ENCODE measurements around the gene NCOA3. TPM values are rescaled to one million over a fixed set of nuclear protein-coding genes. Genes with fewer than 3 reads are reported as not detected.

NCOA3 gene
- total and polyA plus RNA-seq, 2 of the 8 experiments (the other 6 are each of a cell fraction or from before 2014, with no cell fraction given): 7.9 to 24.7 TPM

GRCh38 chr20:47466704-47467459 is 34.8 kb upstream of the NCOA3 start:
- Histone ChIP-seq H2BK20ac (ENCODE audit: low read length) (no peak overlapping the region), H2AK5ac (ENCODE audit: low read depth, low read length) (no peak overlapping the region), H4K20me1 (replicated peaks in 1 of 2; ENCODE audit: control insufficient read depth in 1 of 2, insufficient read depth in 2 of 2, low read length in 2 of 2) (no peaks in the 10 kb centered on the region), H3K23ac (ENCODE audit: insufficient read length) (no peak overlapping the region), H3K79me1 (ENCODE audit: low read depth, low read length) (no peaks in the 10 kb centered on the region), H3K79me2 (ENCODE audit: control insufficient read depth in 1 of 2, insufficient read depth in 2 of 2, low read length in 2 of 2) (no peaks in the 10 kb centered on the region), H3K4me1 (replicated peaks in 1 of 4; ENCODE audit: control insufficient read depth in 3 of 4, insufficient read depth in 4 of 4, low read length in 3 of 4) (peaks cover 0 to 3% (median 0%) of the 10 kb centered on the region in 4 experiments; a peak in 1 of 7 replicates), H3K27ac (ENCODE audit: low read depth, low read length) (no peak overlapping the region), H2BK12ac (ENCODE audit: low read depth, low read length) (no peak overlapping the region), H3K56ac (replicated peaks; ENCODE audit: insufficient read length, low read depth, low read length) (no peak overlapping the region), H3K27me3 (replicated peaks in 1 of 4; ENCODE audit: control insufficient read depth in 3 of 4, extremely low read depth in 1 of 4, insufficient read depth in 3 of 4, low read length in 3 of 4) (no peaks in the 10 kb centered on the region), H3K4ac (replicated peaks; ENCODE audit: insufficient read length, low read depth, low read length) (no peak overlapping the region), H4K8ac (ENCODE audit: extremely low read depth, insufficient read depth, low read length) (no peak overlapping the region), H3K36me3 (ENCODE audit: control insufficient read depth in 2 of 4, insufficient read depth in 4 of 4, low read length in 3 of 4) (no peaks in the 10 kb centered on the region), H3K4me3 (ENCODE audit: extremely low read depth in 1 of 4, insufficient read depth in 2 of 4, low read depth in 3 of 4, low read length in 4 of 4) (no peak overlapping the region), H3K9me3 (ENCODE audit: insufficient read depth in 2 of 2, low read depth in 1 of 2, low read length in 1 of 2) (no peaks in the 10 kb centered on the region), H3K4me2 (ENCODE audit: insufficient read depth in 1 of 2, low read depth in 2 of 2, low read length in 2 of 2) (no peak overlapping the region), H3K9ac (replicated peaks in 1 of 4; ENCODE audit: extremely low read depth in 1 of 4, low read depth in 3 of 4, low read length in 3 of 4) (no peak overlapping the region), H2BK15ac (ENCODE audit: low read length) (no peak overlapping the region), H2AFZ (ENCODE audit: low read length) (peak overlapping the region; percentile 36; the same call in 1 of the 2 replicates), H2BK120ac (replicated peaks; ENCODE audit: low read depth, low read length) (no peak overlapping the region), H3K23me2 (ENCODE audit: low read depth, low read length) (no peaks in the 10 kb centered on the region), H4K91ac (replicated peaks; ENCODE audit: insufficient read length, low read length) (no peak overlapping the region), H3K18ac (ENCODE audit: extremely low read depth, low read length) (no peak overlapping the region), H2BK5ac (ENCODE audit: low read depth, low read length) (no peak overlapping the region), H4K5ac (ENCODE audit: insufficient read length, low read depth, low read length) (no peak overlapping the region), H3K14ac (ENCODE audit: insufficient read length) (no peak overlapping the region)
- whole genome bisulfite sequencing, 2 experiments (ENCODE audit: extremely low coverage in 1 of 2, insufficient coverage in 1 of 2, insufficient read length in 1 of 2, insufficient replicate concordance in 2 of 2, low coverage in 1 of 2, low lambda C conversion rate in 2 of 2, missing lambda C conversion rate in 1 of 2): 89% methylated on average over 15 of the region's 15 CpGs; no CpG with 5 or more reads in 1 of the 2 experiments
- DNase-seq (ENCODE audit: low read depth in 1 of 2, low spot score in 2 of 2) (no peak), FAIRE-seq (no peak)
- CTCF ChIA-PET (ENCODE audit: partially characterized antibody): interaction anchor here (0.9 to 1.5 kb wide), 2 partner anchors 83 to 148 kb away, joined by 3 read pairs; no protein-coding TSS in a partner anchor
- POLR2A ChIA-PET (ENCODE audit: partially characterized antibody): no interaction called here
- TF ChIP-seq BCL11A (IDR thresholded peaks at IDR 0.05; ENCODE audit: low read depth in 2 of 2, low read length in 2 of 2) (no peak), CBX5 (IDR thresholded peaks at IDR 0.05; ENCODE audit: low read depth, low read length) (no peak), GABPA (IDR thresholded peaks at IDR 0.05; ENCODE audit: borderline replicate concordance, insufficient read depth, low read length) (no peak), CREB1 (IDR thresholded peaks at IDR 0.05) (no peak), KDM1A (IDR thresholded peaks at IDR 0.05; ENCODE audit: borderline replicate concordance, low read length) (no peak), PHF8 (conservative IDR thresholded peaks at IDR 0.05; ENCODE audit: low read depth, low read length) (no peak), TAF1 (IDR thresholded peaks at IDR 0.05; ENCODE audit: low read depth, low read length) (no peak), TCF12 (IDR thresholded peaks at IDR 0.05; ENCODE audit: low read depth, low read length) (no peak), E2F6 (IDR thresholded peaks at IDR 0.05) (no peak), SAP30 (IDR thresholded peaks at IDR 0.05; ENCODE audit: insufficient read depth, insufficient replicate concordance, low read length) (no peak), KDM4A (IDR thresholded peaks at IDR 0.05; ENCODE audit: low read depth, low read length, severe bottlenecking) (no peak), EZH2 (IDR thresholded peaks at IDR 0.05; ENCODE audit: low read depth, low read length, severe bottlenecking) (no peak)
